ENCODE data around the gene WDFY4.

Gene WDFY4

DNA sequence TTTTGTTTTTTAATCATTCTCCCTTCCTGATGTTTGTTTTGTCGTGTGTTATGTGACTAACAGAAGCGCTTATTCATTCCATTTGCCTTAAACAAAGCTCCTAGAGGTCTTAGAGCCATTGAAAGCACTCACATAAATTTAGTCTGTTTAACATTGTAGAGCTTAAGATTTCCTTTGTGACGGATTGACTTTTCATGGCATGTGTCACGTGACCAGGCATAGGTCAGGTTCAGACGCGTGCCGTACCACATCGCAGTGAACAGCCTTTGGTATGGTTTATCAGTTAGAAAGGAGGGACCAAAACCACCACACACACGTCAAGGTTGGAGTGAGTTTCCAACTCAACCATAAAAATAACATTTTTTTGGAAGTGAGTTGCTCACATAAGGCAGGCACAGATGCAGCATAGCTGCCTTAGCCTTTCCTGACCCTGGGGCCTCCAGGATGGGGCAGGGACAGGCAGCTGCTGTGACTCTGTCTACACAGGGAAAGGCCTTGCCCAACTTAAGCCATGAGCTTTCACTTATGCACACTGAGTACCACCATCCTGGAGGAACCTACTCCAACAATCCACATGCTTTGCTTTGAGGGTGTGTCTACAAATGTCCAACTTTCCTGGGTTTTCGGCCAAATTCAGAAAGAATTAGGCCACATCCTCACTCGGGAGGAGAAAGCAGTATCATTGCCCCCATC, 55.5 kb downstream of the WDFY4 start:
- H3K27ac ChIP-seq, result no peak overlapping the region
- no peak for DNase-seq (ENCODE audit: low read depth, low spot score)

GRCh38 chr10:48740988-48741387, 56.3 kb downstream of the WDFY4 start:
- DNase-seq (ENCODE audit: low read depth, low spot score), result no peak
- no peak overlapping the region for H3K27ac ChIP-seq

- H3K27ac ChIP-seq, result no peak overlapping the region
- no peak for DNase-seq (ENCODE audit: low read depth, low spot score)
Observed at GRCh38 chr10:48742891-48743860, 58.5 kb downstream of the WDFY4 start.

GRCh38 chr10:48744587-48744986, 59.9 kb downstream of the WDFY4 start:
- no peak for DNase-seq (ENCODE audit: low read depth, low spot score)
- H3K27ac ChIP-seq, result no peak overlapping the region

DNA sequence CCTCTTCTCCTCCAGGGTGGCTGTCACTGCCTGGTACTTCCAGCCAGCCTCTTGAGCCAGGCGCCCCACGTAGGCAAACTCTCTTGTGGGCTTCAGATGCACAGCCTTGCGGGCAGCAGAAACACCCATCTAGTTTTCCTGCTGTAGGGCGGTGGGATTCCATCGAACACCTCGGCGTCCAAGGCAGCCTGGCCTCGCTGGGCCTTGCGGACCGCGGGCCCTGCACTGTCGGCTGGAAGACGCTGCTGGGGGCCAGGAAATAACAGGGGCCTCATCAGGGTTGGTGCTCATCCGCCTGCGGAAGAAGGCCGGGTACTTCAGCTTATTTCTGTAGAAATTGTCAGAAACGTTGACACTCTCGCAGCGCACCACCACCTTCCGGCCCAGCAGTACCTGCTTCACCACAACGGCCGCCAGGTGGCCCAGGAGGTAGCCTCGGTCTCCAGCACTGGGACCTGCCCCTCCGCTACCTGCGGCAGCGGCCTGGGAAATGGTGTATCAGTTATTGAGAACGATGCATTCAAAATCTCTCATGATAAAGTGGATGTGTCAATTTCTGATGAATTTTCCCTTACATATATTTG, 61.1 kb downstream of the WDFY4 start:
- no peak overlapping the region for H3K27ac ChIP-seq

GRCh38 chr10:48748573-48748972, 63.9 kb downstream of the WDFY4 start:
- DNase-seq (ENCODE audit: low read depth, low spot score), result no peak
- H3K27ac ChIP-seq, result no peak overlapping the region

More for the DNA sequence above, 61.1 kb downstream of the WDFY4 start:
- DNase-seq (ENCODE audit: low read depth, low spot score), result no peak

DNA sequence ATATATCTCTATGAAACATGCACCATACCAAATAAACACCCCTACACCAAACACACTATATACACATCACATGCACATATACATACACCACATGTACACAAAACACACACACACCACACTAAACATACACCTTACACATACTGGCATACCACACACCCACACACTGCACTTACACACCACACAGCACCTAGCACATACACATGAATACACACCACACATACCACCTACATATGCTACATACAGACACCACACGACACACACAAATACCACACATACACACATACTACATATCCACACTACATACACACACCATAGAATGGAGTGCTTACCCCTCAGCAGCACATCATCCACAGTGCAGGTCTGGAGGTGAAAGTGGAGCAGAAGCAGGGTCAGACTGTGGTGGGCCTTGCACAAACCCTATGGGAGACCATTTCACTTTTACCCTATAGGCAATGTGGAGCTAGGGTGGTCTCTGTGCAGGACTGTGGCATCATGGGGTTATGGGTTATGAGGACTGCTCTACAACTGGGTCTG, 64.6 kb downstream of the WDFY4 start:
- no peak for DNase-seq (ENCODE audit: low read depth, low spot score)
- no peak overlapping the region for H3K27ac ChIP-seq

DNA sequence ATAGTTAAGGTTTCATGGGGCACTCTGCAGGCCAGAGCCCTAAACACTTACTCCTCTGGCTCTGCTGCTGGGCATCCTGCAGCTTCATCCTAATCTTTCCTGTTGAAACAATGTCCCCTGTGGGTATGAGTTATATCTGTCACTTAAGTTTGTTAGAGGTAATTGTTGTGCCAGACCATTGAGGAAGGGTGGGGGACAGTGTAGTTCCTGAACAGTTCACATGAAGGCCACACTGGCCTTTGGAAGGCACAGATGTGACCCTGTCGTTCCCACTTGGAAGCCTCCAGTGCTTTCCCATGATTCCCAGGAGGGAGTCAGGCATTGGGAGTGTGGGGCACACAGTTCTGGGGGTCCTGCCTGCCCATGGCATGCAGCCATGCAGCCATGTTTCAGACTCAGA, 65.3 kb downstream of the WDFY4 start:
- H3K27ac ChIP-seq, result no peak overlapping the region
- no peak for DNase-seq (ENCODE audit: low read depth, low spot score)

DNA sequence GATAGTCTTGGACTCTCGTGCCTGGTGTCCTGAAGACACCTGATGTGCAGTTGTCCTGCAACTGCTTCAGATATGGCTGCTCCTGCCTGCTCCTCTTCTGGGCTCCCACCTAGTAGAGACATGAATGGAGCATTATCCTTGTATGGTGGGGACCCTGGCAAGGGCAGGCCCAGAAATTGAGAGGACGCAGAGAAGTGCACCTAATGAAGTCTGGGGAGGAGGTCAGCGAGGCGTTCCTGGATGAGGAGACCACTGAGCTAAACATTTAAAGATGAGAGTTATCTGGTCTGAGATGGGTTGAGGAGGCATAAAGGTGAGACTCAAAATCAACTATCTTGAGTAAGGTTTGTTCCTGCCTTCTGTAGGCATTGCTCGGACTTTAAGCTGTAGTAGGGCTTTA, 66.3 kb downstream of the WDFY4 start:
- H3K27ac ChIP-seq, result no peak overlapping the region
- no peak for DNase-seq (ENCODE audit: low read depth, low spot score)

- no peak for DNase-seq (ENCODE audit: low read depth, low spot score)
- no peak overlapping the region for H3K27ac ChIP-seq
Observed at GRCh38 chr10:48751730-48752129, 67.1 kb downstream of the WDFY4 start.

DNA sequence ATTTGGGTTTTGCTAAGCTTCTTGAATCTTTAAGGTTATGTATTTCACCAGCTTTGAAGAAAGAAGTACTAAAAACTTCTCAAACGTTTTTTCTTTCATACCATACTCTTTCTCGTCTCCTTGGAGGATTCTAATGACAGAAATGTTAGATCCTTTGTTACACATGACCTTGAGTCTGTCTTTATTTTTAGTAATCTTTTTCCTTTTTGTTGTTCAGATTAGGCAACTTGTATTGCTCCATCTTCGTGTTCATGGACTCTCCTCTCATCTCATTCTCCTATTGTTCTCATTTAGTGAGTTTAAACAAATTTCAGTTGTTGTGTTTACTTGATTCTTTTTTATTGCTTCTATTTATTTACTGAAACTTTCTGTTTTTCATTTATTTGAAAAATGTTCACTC, 73.7 kb downstream of the WDFY4 start:
- H3K27ac ChIP-seq, result no peak overlapping the region
- DNase-seq (ENCODE audit: low read depth, low spot score), result no peak

GRCh38 chr10:48759113-48759901, 74.6 kb downstream of the WDFY4 start:
- no peak overlapping the region for H3K27ac ChIP-seq
- DNase-seq (ENCODE audit: low read depth, low spot score), result no peak

DNA sequence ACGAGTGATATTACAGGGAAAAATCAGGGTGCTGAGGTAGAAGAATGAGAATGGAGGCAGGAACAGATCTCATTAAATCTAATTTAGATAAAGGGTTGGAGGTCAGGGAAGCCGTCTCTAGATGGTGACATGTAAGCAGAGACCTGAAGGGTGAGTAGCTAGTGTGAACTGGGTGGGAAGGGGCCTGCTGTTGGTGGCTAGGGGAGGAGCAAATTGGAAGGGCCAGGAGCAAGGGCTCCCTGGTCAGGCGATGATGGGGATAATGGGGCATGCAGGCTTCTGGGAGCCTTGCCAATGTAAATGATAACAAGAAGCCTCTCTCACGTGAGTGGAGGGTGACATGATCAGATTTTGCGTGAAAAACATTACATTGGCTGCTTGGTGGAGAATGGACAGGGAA, 76.3 kb downstream of the WDFY4 start:
- no peak for DNase-seq (ENCODE audit: low read depth, low spot score)
- no peak overlapping the region for H3K27ac ChIP-seq

DNA sequence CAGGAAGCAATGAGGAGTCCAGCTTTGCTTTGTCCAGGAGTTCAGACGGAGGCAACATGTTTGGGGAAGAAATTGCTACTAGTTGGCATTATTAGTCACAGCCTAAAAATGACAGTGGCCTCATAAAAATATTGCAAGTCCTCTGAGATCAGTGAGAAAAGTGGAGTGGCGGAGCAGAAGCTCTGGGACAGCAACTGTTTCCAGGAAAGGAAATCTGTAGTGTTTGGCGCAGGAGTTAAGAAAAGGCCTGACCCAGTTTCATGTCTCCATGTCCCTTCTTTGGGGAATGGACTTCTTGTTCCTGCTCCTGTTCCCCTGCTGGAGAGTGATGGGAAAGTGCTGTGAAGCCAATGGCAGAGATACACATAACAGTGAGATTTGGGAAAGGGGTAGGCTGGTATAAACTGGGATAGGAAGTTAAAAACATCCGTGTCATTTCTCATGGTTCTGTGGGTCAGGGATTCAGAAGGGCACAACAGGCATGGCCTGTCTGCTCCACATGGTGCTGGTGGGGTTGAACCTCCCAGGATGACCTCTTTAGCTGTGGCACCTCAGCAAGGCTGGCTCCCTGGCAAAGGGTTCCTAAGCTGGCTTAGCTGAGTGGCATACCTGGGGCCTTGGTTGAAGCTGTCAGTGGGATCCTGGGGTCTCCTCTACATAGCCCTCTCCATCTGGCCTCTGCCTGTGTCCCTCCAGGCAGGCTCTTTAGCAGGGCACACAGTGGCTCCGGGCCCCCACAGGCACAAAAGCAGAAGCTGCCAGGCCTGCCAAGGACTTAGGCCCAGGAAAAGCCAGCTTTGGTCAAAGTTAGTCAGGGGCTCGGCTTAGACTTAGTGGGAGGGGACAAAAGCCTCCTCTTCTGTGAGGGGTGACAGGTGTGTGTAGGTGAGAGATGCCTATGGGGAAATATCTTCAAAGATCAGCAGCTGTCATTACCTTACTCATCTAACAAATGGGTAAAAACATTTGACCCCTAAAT, 77.7 kb downstream of the WDFY4 start:
- DNase-seq (ENCODE audit: low read depth, low spot score), result no peak
- no peak overlapping the region for H3K27ac ChIP-seq

DNA sequence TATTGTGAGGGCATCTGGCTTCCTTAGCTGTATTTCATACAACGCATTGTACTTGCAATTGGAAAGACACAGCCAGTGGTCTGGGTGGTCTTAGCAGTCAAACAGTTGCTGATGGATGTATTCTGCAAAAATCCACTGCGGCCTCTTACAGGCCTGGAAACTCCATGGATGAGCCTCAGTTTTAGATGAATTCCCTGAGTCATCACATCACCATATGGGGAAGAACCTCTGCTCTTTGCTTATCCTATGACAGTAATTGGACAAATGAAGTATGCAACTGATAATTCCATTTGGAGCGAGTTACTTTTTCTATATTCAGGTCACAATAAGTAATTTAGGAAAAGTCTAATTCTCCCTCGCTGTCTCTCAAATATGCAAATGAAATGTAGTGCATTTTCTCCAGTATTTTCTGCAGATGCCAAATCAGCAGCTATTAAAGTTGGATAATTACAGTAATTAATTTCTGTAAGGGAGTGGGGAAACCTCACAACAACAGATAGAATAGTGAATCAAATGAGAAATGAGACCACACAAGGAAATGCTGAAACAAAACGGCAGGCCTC, 78.8 kb downstream of the WDFY4 start:
- H3K27ac ChIP-seq, result no peak overlapping the region
- DNase-seq (ENCODE audit: low read depth, low spot score), result no peak

DNA sequence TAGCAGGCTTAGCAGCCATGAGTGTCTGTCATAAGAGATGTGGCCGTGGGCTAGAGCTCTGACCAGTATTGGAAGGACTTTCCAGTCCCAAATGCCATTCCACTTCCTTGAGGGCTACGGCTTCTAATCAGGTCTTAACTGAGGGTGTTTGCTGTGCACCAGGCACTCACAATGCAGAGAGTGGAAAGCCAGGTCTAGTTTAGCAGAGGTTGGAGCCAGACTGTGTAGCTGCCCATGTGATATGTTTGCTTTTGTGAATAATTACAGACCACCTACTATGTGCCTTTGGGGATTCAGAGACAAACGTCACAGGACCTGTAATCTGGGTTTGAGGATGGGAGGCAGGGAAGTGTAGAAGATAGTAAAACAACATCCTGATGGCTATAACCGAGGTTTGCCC, 79.8 kb downstream of the WDFY4 start:
- no peak overlapping the region for H3K27ac ChIP-seq

GRCh38 chr10:48765039-48765438, 80.4 kb downstream of the WDFY4 start:
- no peak for DNase-seq (ENCODE audit: low read depth, low spot score)
- no peak overlapping the region for H3K27ac ChIP-seq

More for the DNA sequence above, 79.8 kb downstream of the WDFY4 start:
- no peak for DNase-seq (ENCODE audit: low read depth, low spot score)

- no peak overlapping the region for H3K27ac ChIP-seq
- DNase-seq (ENCODE audit: low read depth, low spot score), result no peak
Observed at GRCh38 chr10:48765527-48765926, 80.9 kb downstream of the WDFY4 start.

Data from epithelial cell of prostate (primary cell).